Right lobe of liver (tissue), 6 donors: ENCODE results near the gene RCE1. TPM values are rescaled to one million over a fixed set of nuclear protein-coding genes. Genes with fewer than 3 reads are reported as not detected.

Experiments used
- ATAC-seq, 4 donors: fragments of 200-7000 bp; cut with Tn5 transposase; one replicate each; pipeline ENCODE4 v1.9.1; 2020; ENCODE audit warnings: mild to moderate bottlenecking in 4 of 4, moderate library complexity in 4 of 4
- DNase-seq, 3 donors: peaks; one replicate each; pipeline ENCODE4 v3.0.0-alpha.2; 2020
- H3K27ac ChIP-seq, 3 donors: fragments of 200-600 bp; one replicate each; pipeline ENCODE4 v1.8.0; 2022
- H3K27me3 ChIP-seq, 2 donors: fragments of 200-600 bp; one replicate each; pipeline ENCODE4 v1.8.0; 2022
- H3K36me3 ChIP-seq, 4 donors: fragments of 200-600 bp; sonication (generic) in 1 of 4; one replicate each; pipeline versions ENCODE4 v1.5.1 to v1.8.0; 2017 to 2022; ENCODE audit warnings: control low read depth in 1 of 4
- H3K4me1 ChIP-seq, 4 donors: fragments of 200-600 bp; sonication (generic) in 1 of 4; one replicate each; pipeline versions ENCODE4 v1.5.1 to v1.8.0; 2017 to 2022; ENCODE audit warnings: control low read depth in 1 of 4
- H3K4me3 ChIP-seq, 3 donors: fragments of 200-600 bp; one replicate each; pipeline ENCODE4 v1.8.0; 2022
- H3K9me3 ChIP-seq, 4 donors: fragments of 200-600 bp; sonication (generic) in 1 of 4; one replicate each; pipeline versions ENCODE4 v1.5.1 to v1.8.0; 2017 to 2022; ENCODE audit warnings: control low read depth in 1 of 4
- POLR2A ChIP-seq: fragments of 450-650 bp; IDR thresholded peaks from one replicate; pipeline ENCODE4 v1.6.1; 2017; ENCODE audit warnings: antibody characterized with exemption, mild to moderate bottlenecking
- WGBS: methylation state at CpG from one replicate; pipeline ENCODE4 v1.1.6; 2018; ENCODE audit warnings: low coverage, low lambda C conversion rate; ENCODE audit not compliant: insufficient coverage; ENCODE audit errors: missing lambda C conversion rate; 5-methylcytosine and 5-hydroxymethylcytosine counted together
- intact Hi-C, 2 donors: fragments of 100-400 bp; cut with DNase I; formaldehyde crosslinking; loops; one replicate each; pipeline versions ENCODE4 v1.11.2 to v1.14.1; 2022
- total RNA-seq, 6 experiments: library from RNA; depleted of rRNA in 2 of 6; stranded (reverse); fragments of >200 nt in 2 of 6; fragmentation: NEBNext Ultra II Directional in 3 of 6; extraction: Animal tissue kit (Norgen Biotek cat#: 25700) in 3 of 6; gene quantifications; one replicate each; pipeline versions ENCODE4 v1.1.0 to v1.2.4, GENCODE V29; 2016 to 2023
- TF ChIP-seq, protein P1 (sequence below), 4 donors: fragments of 200-600 bp in 3 of 4; fragments of 450-650 bp in 1 of 4; IDR thresholded peaks; one replicate each; pipeline versions ENCODE4 v1.5.1 to v1.8.0; 2016 to 2022; ENCODE audit warnings: antibody characterized with exemption in 4 of 4, mild to moderate bottlenecking in 2 of 4
- donor health status: DM: no; HTN: yes; CAD: no.
- donor health status: DM: no; HTN: no; CAD: no.
- donor health status: DM: no; HTN: no; CAD: no.
- donor health status: DM: no; HTN: yes; CAD: no.
- donor health status: DM: no; HTN: yes; CAD: no.

RCE1 gene
- total RNA-seq, 6 experiments from 2014 or later = 3.1 to 7.7 (median 4.5) TPM

DNA sequence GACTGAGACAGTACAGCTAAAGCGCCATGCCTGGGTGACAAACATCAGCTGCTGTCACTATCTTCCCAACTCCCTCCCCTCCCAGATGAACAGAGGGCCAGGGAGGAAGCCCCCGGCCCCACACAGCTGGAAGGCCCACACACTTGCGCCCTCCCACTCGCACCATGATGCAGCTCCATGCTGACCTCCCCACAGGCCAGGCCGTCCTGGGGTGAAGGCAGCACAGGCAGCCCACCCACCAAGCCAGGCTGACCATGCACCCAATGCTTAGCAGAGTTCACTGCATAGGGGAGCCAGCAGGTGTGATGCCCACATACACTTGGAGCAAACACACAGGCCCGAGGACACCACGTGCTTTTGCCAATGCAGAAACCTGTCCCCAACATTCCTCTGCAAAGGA, 35.8 kb downstream of the RCE1 start:
- no peaks in the 10 kb centered on the region for H3K36me3 ChIP-seq
- WGBS = 50% methylated on average over 1 of the region's 7 CpGs
- peaks cover 0 to 80% (median 27%) of the 10 kb centered on the region in 4 donors for H3K4me1 ChIP-seq
- no peak for DNase-seq
- no peak overlapping the region for H3K4me3 ChIP-seq
- intact Hi-C loops = no loop called here
- H3K27me3 ChIP-seq = no peaks in the 10 kb centered on the region
- peak overlapping the region in 2 of 3 donors; percentile 58 to 61 for H3K27ac ChIP-seq
- no peaks in the 10 kb centered on the region for H3K9me3 ChIP-seq
- ATAC-seq = no peak
- no peak for TF ChIP-seq POLR2A
- TF ChIP-seq, protein P1, sequence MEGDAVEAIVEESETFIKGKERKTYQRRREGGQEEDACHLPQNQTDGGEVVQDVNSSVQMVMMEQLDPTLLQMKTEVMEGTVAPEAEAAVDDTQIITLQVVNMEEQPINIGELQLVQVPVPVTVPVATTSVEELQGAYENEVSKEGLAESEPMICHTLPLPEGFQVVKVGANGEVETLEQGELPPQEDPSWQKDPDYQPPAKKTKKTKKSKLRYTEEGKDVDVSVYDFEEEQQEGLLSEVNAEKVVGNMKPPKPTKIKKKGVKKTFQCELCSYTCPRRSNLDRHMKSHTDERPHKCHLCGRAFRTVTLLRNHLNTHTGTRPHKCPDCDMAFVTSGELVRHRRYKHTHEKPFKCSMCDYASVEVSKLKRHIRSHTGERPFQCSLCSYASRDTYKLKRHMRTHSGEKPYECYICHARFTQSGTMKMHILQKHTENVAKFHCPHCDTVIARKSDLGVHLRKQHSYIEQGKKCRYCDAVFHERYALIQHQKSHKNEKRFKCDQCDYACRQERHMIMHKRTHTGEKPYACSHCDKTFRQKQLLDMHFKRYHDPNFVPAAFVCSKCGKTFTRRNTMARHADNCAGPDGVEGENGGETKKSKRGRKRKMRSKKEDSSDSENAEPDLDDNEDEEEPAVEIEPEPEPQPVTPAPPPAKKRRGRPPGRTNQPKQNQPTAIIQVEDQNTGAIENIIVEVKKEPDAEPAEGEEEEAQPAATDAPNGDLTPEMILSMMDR (IDR thresholded peaks at IDR 0.05) = no peak

DNA sequence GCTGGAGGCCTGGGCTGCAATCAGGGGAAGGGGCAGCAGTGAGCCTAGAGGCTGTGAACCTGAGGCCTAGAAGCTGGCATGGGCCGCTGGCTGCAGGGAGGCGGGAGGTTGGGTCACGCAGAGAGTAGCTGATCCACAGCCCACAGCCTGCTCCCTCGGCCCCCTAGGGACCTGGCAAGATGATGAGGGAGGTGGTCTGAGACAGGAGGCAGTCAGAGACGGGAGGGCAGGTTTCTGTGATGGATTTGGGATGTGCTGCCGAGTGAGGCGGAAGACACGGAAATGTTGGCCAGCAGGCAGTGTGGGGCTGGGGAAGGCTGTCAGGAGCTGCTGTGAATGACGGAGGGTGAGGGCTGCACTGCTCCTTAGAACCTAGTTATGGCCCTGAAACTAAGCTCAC, 36.3 kb downstream of the RCE1 start:
- H3K27me3 ChIP-seq = no peaks in the 10 kb centered on the region
- 75% methylated on average over 6 of the region's 9 CpGs for WGBS
- H3K9me3 ChIP-seq = no peaks in the 10 kb centered on the region
- ATAC-seq (no peak), DNase-seq (no peak)
- no peaks in the 10 kb centered on the region for H3K36me3 ChIP-seq
- peaks cover 0 to 86% (median 29%) of the 10 kb centered on the region in 4 donors for H3K4me1 ChIP-seq
- intact Hi-C loops = no loop called here
- H3K27ac ChIP-seq = no peak overlapping the region
- TF ChIP-seq, protein P1 (IDR thresholded peaks at IDR 0.05) = no peak
- TF ChIP-seq POLR2A = no peak
- H3K4me3 ChIP-seq = no peak overlapping the region

GRCh38 chr11:66879999-66880398, 36.8 kb downstream of the RCE1 start:
- Histone ChIP-seq H3K4me3 (no peak overlapping the region), H3K27ac (no peak overlapping the region), H3K4me1 (peaks cover 0 to 90% (median 31%) of the 10 kb centered on the region in 4 donors), H3K9me3 (no peaks in the 10 kb centered on the region), H3K27me3 (no peaks in the 10 kb centered on the region), H3K36me3 (no peaks in the 10 kb centered on the region)
- ATAC-seq (no peak), DNase-seq (no peak)
- WGBS = 80% methylated on average over 1 of the region's 8 CpGs
- TF ChIP-seq POLR2A = no peak
- TF ChIP-seq, protein P1 (IDR thresholded peaks at IDR 0.05) = no peak
- intact Hi-C loops = no loop called here

DNA sequence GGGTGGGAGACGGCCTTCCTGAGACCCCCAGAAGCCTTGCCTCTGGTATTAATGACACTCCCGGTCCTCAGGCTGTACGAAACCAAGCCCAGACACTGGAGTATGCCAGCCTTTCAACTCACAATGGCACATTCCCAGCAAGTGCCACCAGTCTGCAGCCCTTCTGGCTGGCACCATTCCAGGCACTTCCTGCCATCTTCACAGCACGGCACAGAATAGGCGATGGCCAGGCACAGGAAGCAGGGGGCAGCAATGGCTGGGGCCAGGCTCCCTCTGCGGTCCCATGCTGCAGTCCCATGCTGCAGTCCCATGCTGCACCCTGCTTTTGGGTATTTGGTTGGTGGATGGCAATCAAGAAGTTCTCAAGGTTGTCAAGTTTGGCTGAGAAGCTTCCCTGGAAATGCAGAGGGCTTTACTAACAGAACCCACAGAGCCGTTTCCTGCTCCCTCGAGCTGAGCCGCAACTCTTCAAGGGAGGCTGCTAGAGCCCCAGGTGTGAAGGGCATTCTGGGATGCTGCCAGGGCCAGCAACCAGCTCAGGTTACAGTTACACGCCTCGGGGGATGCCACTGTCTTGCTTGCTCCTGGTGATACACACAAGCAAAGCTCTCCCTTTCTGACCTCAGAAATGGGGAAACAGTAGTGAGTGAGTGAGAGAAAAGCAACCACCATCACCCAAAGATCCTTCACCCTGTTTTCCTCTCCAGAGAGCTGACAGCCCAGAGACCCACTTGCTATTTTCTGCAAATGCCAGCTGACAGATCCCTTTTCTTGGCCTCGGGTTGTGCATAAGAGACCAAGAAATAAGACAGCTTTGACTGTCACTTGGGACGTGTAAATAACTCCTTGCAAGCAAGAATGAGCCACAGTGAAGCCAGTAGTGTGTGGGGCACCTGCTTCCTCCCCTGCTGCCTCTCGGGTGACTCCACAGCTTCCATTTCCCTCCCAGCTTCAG, 37.5 kb downstream of the RCE1 start:
- ATAC-seq (peak in 1 of 4 donors; percentile 6), DNase-seq (no peak)
- no peaks in the 10 kb centered on the region for H3K9me3 ChIP-seq
- peaks cover 0 to 98% (median 33%) of the 10 kb centered on the region in 4 donors for H3K4me1 ChIP-seq
- H3K27ac ChIP-seq = no peak overlapping the region
- H3K36me3 ChIP-seq = no peaks in the 10 kb centered on the region
- intact Hi-C loops = no loop called here
- WGBS = 40% methylated on average over 2 of the region's 14 CpGs
- H3K4me3 ChIP-seq = no peak overlapping the region
- H3K27me3 ChIP-seq = no peaks in the 10 kb centered on the region
- no peak for TF ChIP-seq POLR2A
- TF ChIP-seq, protein P1 (IDR thresholded peaks at IDR 0.05) = no peak
